Measurements from ENCODE around the gene TRAF3IP1.

DNA sequence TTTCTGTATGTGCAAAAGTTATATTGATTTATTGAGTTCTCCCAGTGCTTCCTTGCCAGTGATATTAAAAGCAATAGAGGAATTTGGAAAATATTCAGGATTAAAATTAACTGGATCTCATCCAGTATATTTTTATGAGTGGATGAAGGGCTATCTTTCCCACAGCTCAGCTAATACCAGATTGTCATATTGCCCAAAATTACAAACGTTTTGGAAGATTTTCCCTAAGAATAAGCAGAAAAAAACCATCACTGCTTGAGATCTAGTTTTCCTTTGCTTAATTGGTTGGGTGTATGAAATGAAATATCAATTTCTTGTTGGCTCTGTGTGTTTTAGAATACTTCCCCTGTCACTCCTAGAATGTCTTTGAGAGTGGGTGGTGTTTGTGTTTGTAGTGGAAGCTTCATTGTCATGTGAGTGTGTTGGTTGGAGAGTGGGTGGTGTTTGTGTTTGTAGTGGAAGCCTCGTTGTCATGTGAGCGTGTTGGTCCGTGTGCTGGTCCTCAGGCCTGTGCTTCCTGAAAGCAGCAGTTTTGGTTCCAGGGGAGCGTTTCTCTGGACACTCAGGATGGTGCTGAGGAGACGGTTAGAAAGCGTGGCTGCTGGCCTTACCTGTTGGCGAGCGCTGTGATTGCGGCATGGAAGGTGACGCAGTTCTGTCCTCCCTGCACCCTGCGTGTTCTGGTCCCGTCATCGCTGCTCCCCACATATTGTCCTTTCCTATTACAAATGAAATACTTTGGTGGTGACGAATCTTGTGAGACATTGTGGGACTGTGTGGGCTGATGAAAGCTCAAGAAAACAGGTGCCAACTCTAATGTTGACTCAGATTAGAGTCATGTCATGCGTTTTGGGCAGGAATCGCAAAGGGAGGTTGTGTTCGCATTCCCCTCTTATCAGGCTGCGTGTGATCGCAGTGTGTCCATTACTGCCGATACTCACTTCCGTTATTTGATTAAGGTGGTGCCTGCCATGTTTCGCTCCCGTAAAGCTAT, 118.8 kb downstream of the TRAF3IP1 start:
- TF ChIP-seq CTCF (IDR thresholded peaks at IDR 0.05) (no peak), POLR2A (IDR thresholded peaks at IDR 0.05) (no peak)
